ENCODE data around the gene GIMAP2.
A peak's percentile ranks its signal among the peaks of the same experiment; 100 is the strongest.

The GIMAP2 gene

GRCh38 chr7:150735596-150736358, 50.3 kb downstream of the GIMAP2 start:
- DNase-seq (no peak), ATAC-seq (no peak)
- no peaks in the 10 kb centered on the region for H3K27me3 Mint-ChIP-seq
- peak overlapping the region; percentile 61 to 98 for H3K4me3 Mint-ChIP-seq
- peaks cover 11 to 14% of the 10 kb centered on the region in 2 donors for H3K9me3 Mint-ChIP-seq
- peaks cover 73% of the 10 kb centered on the region for H3K4me1 Mint-ChIP-seq
- H3K27ac Mint-ChIP-seq = peak overlapping the region in 1 of 2 donors; percentile 93

GRCh38 chr7:150736864-150737263, 51.4 kb downstream of the GIMAP2 start:
- no peak for DNase-seq
- Mint-ChIP-seq H3K4me1 (peaks cover 77% of the 10 kb centered on the region), H3K4me3 (peak overlapping the region; percentile 87 to 98), H3K9me3 (peaks cover 11 to 14% of the 10 kb centered on the region in 2 donors), H3K27ac (peak overlapping the region; percentile 94 to 99), H3K27me3 (no peaks in the 10 kb centered on the region)
- no peak for ATAC-seq

- no peaks in the 10 kb centered on the region for H3K27me3 Mint-ChIP-seq
- peaks cover 77% of the 10 kb centered on the region for H3K4me1 Mint-ChIP-seq
- peak within 1 kb of the TSS; percentile 87 to 98 for H3K4me3 Mint-ChIP-seq
- ATAC-seq (peak; percentile 65), DNase-seq (peak in 1 of 2 donors; percentile 66)
- H3K9me3 Mint-ChIP-seq = peaks cover 11 to 14% of the 10 kb centered on the region in 2 donors
- H3K27ac Mint-ChIP-seq = peak within 1 kb of the TSS; percentile 94 to 99
Observed at GRCh38 chr7:150737265-150738055, 52.0 kb downstream of the GIMAP2 start, which contains the start of gene GIMAP5. TSS of gene GIMAP5 (plus strand) at chr7:150737418. CDS start at chr7:150740885, 3,467 bp downstream.

GRCh38 chr7:150738092-150738491, 52.6 kb downstream of the GIMAP2 start:
- Mint-ChIP-seq H3K9me3 (peaks cover 11 to 14% of the 10 kb centered on the region in 2 donors), H3K27me3 (no peaks in the 10 kb centered on the region), H3K4me3 (peak overlapping the region; percentile 87 to 98), H3K27ac (peak overlapping the region; percentile 94 to 99), H3K4me1 (peaks cover 77% of the 10 kb centered on the region)
- ATAC-seq (no peak), DNase-seq (peak in 1 of 2 donors; percentile 47)

- H3K9me3 Mint-ChIP-seq = peaks cover 11 to 14% of the 10 kb centered on the region in 2 donors
- H3K27me3 Mint-ChIP-seq = no peaks in the 10 kb centered on the region
- H3K4me1 Mint-ChIP-seq = peaks cover 77% of the 10 kb centered on the region
- peak overlapping the region; percentile 87 to 98 for H3K4me3 Mint-ChIP-seq
- DNase-seq (no peak), ATAC-seq (peak; percentile 39)
- H3K27ac Mint-ChIP-seq = peak overlapping the region; percentile 94 to 99
Observed at GRCh38 chr7:150738591-150739001, 53.1 kb downstream of the GIMAP2 start.

GRCh38 chr7:150739033-150739432, 53.5 kb downstream of the GIMAP2 start:
- Mint-ChIP-seq H3K27ac (peak overlapping the region; percentile 94 to 99), H3K27me3 (no peaks in the 10 kb centered on the region), H3K4me1 (peaks cover 77% of the 10 kb centered on the region), H3K4me3 (peak overlapping the region; percentile 87 to 98), H3K9me3 (peaks cover 11 to 14% of the 10 kb centered on the region in 2 donors)
- no peak for DNase-seq
- no peak for ATAC-seq

GRCh38 chr7:150740053-150740452, 54.5 kb downstream of the GIMAP2 start:
- Mint-ChIP-seq H3K9me3 (peaks cover 11 to 14% of the 10 kb centered on the region in 2 donors), H3K27ac (peak overlapping the region; percentile 77 to 90), H3K27me3 (no peaks in the 10 kb centered on the region), H3K4me3 (peak overlapping the region; percentile 81 to 98), H3K4me1 (peaks cover 77% of the 10 kb centered on the region)
- DNase-seq (peak in 1 of 2 donors; percentile 48), ATAC-seq (no peak)

- ATAC-seq (peak; percentile 35), DNase-seq (no peak)
- peaks cover 79% of the 10 kb centered on the region for H3K4me1 Mint-ChIP-seq
- no peaks in the 10 kb centered on the region for H3K27me3 Mint-ChIP-seq
- H3K27ac Mint-ChIP-seq = peak overlapping the region; percentile 93 to 97
- peaks cover 11 to 14% of the 10 kb centered on the region in 2 donors for H3K9me3 Mint-ChIP-seq
- peak overlapping the region; percentile 94 to 98 for H3K4me3 Mint-ChIP-seq
Observed at GRCh38 chr7:150742286-150742968, 56.9 kb downstream of the GIMAP2 start.

Measured in stimulated activated naive CD8-positive, alpha-beta T cell treated with anti-CD3 and anti-CD28 coated beads, Interleukin-15, amount 100 ng/mL, for 72 hours (primary cell).